HG03108 (cell line): Measurements from ENCODE around the gene FOXO3.

ENCODE experiments used
- ATAC-seq: cut with Tn5 transposase; IDR thresholded peaks from one replicate; pipeline ENCODE4 v1.9.1; 2021; ENCODE audit warnings: moderate library complexity; ENCODE audit not compliant: unreplicated experiment

The FOXO3 gene

GRCh38 chr6:108732091-108732870 is 171.6 kb downstream of the FOXO3 start:
- ATAC-seq = no peak

- ATAC-seq = no peak
Observed at GRCh38 chr6:108733051-108733450, 172.3 kb downstream of the FOXO3 start.

GRCh38 chr6:108733706-108734265 is 173.1 kb downstream of the FOXO3 start:
- ATAC-seq = no peak
